GM21360 (cell line): ENCODE measurements around the gene BNIP5.
"Not testable (repeated sequence)": the region's sequence is repeated elsewhere in the genome, so short reads cannot be mapped to it uniquely, and the experiment has no call there.

Experiments used
- ATAC-seq: cut with Tn5 transposase; IDR thresholded peaks from one replicate; pipeline ENCODE4 v1.9.1; 2021; ENCODE audit warnings: mild to moderate bottlenecking, moderate library complexity; ENCODE audit not compliant: unreplicated experiment

The BNIP5 gene

DNA sequence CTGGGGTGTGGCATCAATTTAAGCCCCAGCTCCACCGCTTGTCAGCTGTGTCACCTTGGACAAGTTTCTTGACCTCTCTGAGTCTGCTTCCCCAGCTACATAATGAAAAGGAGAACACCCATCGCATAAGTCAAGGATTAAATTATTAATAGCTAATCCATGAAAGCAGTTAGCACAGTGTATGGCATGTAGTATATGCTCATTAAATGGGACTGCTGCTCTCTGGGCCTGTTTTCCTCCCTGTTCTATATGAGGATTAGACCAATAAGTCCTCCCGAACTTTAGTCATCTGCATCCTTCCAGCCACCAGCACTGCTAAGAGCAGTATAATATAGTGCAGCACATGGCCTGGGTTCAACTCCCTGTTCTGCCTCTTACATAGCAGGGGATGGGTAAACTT lies 31.1 kb upstream of the BNIP5 start:
- ATAC-seq, result no peak

DNA sequence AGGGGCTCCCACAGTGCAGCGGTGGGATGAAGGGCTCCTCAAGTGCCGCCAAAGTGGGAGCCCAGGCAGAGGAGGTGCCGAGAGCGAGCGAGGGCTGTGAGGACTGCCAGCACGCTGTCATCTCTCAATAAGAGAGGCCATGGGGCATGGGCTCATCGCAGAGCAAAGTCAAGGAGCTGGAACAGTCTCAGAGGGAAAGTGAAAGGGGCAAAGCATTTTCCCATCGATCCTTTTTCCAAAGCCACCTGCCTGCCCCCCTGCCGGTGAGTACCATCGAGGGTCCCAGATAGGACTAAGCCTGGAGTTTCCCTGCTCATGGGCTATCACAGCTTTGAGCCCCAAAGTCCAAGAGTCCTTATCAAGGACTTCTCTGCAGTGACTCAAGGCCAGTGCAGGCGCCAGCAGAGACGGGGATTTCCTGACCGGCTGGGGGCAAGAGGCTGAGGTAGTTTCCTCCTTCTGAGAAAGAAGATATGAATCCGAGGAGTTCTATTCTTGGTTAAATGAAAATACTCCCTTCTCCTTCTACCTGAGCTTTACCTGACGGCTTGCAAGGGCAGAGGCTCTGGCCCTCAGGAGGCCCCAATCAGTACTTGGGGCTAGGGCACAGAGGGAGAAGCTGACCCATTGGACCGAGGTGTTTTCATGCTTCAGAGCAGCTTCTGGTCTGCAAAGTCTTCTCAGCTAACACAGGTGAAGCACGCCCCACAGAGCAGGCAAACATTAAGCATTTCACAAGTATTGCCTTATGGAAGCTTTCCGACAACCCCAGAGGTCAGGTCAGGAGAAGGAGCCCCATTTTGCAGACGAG lies 28.2 kb upstream of the BNIP5 start:
- no peak for ATAC-seq

DNA sequence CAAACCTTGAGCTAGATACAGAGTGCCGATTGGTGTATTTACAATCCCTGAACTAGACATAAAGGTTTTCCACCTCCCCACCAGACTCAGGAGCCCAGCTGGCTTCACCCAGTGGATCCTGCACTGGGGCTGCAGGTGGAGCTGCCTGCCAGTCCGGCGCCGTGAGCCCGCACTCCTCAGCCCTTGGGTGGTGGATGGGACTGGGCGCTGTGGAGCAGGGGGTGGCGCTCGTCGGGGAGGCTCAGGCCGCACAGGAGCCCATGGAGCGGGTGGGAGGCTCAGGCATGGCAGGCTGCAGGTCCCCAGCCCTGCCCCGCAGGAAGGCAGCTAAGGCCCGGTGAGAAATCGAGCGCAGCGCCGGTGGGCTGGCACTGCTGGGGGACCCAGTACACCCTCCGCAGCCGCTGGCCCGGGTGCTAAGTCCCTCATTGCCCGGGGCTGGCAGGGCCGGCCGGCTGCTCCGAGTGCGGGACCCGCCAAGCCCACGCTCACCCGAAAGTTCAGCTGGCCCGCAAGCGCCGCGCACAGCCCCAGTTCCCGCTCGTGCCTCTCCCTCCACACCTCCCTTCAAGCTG lies 27.5 kb upstream of the BNIP5 start:
- not testable (repeated sequence) for ATAC-seq

DNA sequence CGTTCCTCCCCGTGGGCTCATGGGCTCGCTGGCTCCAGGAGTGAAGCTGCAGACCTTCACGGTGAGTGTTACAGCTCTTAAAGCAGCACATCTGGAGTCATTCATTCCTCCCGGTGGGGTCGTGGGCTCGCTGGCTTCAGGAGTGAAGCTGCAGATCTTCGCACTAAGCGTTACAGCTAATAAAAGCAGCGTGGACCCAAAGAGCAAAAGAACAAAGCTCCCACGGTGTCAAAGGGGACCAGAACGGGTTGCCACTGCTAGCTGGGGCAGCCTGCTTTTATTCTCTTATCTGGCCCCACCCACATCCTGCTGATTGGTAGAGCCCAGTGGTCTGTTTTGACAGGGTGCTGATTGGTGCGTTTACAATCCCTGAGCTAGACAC lies 26.7 kb upstream of the BNIP5 start:
- ATAC-seq, result not testable (repeated sequence)

DNA sequence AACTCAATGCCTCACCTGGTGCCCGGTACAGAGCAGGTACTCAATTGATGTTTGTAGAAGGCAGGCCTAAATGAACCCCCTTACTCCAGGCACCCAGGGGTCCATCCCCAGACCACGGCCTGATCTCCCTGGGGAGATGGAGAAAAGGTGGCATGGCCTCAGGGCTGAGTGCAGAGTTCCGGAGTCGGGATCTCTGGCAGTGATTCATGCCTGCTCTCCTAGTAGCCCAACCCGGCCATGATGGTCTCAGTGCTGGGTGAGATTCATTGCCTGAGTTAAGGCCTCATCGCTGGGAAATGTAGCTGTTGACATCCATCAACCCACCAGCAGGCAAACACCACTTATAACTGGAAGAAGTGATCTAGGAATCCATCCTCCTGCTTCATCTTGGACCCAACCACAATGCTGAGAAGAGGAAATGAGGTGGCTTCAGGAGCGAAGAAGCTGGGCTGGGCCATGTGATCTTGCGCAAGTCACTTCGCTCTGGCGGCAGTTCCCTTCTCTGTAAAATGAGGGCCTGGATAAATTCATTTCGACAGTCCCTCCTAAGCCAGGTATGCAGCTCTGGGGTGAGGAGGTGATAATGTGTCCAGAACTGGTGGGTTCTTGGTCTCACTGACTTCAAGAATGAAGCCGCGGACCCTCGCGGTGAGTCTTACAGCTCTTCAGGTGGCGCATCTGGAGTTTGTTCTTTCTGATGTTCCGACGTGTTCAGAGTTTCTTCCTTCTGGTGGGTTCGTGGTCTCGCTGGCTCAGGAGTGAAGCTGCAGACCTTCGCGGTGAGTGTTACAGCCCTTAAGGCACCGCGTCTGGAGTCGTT lies 26.1 kb upstream of the BNIP5 start:
- ATAC-seq, result no peak

DNA sequence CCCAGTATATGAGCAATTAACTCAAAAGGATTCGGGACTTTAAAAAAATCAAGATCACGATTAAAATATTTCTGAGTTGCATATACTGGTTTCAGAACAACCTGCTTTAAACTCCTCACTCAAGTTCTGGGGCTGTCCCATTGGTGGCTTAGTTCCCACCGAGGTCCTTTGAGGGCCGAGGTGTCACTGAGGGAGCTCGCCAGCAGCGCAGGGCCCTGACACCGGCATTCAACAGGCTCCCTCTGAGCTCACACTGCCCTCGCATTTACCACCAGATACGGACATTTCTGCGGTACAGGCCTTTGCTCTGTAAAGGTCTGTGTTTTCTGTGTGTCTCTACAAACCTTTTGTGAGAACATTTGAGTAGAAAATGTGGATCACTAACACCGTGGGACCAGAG lies 24.4 kb upstream of the BNIP5 start:
- no peak for ATAC-seq

DNA sequence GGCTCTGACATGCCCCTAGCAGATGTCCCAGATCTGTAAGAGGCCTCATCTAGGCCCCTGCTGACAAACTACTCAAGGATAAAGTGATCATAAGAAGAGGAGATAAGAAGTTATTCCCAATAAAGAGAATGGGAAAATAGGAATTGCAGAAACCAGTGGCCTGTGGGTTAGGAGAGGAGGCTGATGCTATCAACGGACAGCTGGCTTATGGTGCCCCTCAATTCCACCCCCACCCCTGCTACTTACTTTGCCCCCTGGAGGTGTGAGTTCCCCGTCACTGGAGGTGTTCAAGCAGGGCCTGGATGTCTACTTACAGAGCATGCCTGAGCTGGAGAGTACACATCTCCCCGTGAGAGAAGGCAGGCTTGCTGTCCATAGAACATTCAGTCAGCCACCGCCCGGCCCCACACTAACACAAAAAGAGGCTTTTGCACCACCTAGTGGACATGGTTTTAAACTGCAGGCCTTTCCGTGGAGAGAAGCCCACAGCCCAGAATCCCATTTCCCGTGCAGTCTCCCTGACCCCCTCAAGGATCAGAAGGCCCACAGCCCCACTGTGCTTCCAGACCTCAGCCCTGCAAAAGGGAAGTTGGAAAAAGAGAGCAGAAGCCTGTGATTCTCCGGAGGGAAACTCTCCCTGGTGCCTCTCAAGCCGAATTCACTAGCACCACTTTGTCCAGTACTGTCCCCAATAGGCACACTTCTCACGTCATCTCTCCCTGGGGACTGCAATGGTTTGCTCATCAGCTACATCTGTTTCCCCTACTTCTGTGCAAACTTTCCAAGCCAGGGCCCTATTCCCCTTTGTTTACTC lies 23.8 kb upstream of the BNIP5 start:
- ATAC-seq, result no peak

DNA sequence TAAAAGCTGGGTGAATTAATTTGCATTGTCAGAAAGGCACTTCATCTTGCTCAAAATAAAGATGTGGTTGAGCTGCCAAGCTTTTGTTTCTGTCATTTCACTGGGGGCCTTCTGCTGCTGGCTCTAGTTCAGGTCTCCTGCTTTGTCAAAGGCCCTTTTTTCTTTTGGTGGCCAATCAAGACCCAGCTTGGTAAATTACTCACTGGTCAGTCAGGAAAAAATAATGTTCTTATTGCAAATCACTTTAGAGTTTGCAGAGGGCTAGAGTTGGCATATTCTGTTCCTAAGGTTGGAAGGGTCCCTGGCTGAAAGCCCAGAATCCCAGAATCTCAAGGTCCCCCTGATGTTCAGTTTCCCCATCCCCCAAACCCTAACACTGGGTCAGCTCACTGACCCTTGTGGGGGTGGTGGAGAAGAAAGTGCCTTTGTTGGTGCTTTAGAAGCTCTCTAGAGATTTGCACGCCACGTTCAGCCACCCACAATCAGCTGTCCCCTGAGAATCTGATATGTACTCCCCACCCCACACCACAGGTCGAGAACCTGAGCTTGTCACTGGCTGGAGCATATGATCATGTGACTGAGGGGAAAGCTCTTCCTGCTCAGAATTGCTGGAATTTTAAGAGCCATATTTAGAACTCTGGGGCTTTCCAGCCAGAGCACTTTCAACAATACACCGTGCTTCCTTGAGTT lies 21.7 kb upstream of the BNIP5 start:
- peak; percentile 40 for ATAC-seq

DNA sequence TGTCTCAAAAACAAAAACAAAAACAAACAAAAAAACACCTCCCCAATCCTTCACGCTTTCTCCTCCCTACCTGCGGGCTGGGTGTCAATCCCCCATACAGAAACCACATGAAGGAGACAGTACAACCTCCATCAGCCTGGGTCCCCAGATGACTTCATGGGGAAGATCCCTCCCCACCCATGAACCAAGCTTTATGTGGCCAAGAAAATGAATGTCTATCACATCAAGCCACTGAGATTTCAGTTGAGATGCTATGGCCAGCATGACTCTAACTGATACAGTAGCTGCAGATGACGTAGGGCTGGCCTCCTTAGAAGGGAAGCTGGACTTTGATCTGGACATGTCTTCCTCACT lies 21.2 kb upstream of the BNIP5 start:
- no peak for ATAC-seq

DNA sequence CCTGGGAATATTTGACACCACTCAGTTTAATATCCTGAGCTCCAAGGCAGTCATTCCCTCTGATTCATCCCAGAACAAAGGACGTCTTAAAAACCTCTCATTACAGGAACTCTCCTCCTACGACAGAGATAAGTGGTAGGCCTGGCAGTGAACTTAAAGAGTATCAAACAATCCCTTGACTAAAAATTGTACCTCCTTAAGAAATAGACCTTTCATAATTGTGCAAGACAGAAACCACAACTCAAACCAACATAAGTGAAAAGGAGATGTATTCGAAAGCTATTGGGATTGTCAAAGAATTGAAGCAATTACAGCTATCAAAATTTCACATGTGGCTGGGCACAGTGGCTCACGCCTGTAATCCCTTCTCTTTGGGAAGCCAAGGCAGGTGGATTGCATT lies 19.1 kb upstream of the BNIP5 start:
- ATAC-seq, result no peak

DNA sequence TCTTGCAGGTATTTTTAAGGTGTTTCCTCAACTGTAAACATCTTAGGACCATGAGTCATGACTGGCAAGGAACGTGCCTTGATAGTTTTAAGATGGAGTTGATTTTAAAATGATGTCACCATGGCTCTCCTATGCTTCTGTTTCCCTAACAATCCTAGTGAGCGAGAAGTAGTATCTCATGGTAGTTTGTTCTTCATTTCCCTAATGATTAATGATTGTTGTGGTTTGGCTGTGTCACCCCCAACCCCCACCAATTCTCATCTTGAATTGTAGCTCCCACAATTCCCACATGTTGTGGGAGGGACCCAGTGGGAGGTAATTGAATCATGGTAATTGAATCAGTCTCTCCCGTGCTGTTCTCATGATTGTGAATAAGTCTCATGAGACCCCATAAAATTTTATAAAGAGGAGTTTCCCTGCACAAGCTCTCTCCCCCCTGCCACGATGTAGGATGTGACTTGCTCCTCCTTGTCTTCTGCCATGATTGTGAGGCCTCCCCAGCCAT lies 16.8 kb upstream of the BNIP5 start:
- no peak for ATAC-seq

DNA sequence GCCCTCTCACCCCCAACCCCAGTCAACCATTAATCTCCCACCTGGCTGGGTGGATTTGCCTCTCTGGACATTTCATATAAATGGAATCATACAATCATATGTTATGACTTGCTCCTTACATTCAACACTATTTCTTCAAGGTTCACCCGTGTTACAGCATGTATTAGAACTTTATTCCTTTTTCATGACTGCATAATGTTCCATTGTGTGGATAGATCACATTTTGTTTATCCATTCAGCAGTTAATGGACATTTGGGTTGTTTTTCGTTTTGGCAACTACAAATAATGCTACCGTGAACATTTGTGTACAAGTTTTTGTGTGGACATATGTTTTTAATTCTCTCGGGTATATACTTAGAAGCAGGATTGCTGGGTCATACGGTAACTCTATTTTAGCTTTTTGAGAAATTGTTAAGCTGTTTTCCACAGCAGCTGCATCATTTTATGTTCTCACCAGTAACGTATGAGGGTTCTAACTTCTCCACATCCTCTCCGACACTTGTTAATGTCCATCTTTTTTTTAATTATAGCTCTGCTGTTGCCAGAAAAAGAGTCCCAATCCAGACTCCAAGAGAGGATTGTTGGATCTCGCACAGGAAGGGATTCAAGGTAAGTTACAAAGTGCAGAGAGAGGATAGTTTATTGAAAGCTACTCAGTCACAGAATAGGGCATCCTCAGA lies 15.9 kb upstream of the BNIP5 start:
- ATAC-seq, result no peak

DNA sequence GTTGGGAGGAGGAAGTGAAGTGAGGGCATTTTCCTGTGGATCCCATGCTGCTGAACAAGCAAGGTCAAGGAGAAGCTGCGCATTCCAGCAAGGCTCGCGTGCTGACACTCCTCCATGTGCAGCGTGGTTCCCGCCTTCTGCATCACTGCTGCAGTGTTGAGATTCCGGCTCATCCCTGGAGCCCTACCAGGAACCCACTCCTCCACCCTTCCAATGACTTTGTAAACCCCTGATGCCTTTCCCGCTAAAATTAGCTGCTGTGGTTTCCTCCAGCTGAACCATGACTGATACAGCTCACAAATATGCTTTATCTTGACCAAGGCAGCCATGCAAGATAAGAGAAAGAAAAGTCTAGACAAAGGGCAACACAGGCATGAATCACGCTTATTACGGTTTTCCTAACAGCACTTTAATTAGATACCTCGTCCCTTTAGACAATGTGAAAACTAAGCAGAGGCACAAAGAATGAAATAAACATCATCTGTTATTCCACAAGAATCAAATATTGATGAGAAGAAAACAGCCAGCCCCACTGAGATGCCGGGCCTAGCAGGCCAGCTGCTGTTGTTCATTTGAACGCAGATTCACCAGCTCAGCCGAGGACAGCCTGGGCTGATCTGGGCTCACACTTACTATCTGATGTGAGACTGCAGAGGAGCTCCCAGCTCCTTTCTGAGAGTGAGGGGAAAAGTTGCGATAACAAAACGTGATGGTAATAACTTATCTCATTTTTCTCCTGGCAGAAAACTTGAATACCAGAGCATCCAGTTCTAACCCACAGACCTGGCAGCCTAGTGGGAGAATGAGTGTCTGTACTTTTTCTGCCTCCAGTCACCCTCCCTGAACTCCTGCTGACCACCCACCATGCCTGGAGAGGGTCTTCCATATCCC lies 14.2 kb upstream of the BNIP5 start:
- no peak for ATAC-seq

DNA sequence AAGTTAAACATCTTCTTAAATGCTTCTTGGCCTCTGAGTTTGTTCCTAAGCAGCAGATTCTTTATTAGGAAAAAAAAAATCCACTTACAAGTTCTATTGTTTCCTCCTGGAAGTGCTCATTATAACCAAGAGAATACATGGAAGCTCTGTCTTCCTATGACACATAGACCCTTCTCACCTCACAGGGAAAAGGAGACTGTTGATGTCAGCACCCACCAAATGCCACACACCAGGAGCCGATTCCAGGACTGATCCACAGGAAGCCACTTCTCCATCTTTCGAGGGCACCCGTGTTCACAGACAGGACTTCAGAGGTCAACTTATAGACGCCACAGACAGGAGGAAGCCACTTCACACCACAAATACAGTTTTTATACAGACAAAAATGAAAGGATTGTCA lies 13.4 kb upstream of the BNIP5 start:
- ATAC-seq, result no peak

DNA sequence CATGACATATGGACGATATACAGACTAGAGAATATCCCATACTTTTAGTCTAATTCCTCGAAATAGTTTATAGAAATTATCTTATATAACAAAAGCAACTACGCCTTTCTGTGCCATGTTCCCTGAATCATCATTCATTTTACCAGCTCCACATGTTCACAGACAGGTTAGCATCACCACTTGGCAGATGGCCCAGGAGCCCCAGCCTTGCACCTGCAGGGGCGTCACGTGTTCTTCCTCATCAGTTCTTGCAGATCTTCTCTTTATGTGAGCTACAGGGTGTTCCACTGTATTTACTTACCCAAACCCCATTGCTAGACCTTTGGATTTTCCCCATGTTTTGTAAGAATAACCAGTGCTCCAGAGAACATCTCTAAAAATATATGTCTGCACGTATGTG lies 12.6 kb upstream of the BNIP5 start:
- ATAC-seq, result no peak

DNA sequence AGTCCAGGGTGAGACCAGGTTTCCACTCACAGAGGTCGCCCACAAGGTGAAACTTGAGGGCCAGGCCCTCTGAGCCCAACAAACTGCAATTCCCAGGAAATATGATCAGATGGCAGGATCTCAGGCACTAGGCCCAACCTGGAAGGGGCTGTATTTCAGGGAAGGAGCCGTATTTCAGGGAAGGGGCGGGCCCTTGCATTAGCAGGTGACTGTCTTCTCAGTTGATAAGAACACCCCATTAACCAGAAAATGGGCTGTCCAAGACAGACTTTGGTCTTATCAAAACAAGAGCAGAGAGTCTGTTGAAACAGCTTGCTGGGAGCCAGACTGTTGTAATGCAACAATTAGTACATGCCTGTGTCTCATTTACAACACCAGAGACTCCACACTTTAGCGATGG lies 10.9 kb upstream of the BNIP5 start:
- ATAC-seq, result no peak

DNA sequence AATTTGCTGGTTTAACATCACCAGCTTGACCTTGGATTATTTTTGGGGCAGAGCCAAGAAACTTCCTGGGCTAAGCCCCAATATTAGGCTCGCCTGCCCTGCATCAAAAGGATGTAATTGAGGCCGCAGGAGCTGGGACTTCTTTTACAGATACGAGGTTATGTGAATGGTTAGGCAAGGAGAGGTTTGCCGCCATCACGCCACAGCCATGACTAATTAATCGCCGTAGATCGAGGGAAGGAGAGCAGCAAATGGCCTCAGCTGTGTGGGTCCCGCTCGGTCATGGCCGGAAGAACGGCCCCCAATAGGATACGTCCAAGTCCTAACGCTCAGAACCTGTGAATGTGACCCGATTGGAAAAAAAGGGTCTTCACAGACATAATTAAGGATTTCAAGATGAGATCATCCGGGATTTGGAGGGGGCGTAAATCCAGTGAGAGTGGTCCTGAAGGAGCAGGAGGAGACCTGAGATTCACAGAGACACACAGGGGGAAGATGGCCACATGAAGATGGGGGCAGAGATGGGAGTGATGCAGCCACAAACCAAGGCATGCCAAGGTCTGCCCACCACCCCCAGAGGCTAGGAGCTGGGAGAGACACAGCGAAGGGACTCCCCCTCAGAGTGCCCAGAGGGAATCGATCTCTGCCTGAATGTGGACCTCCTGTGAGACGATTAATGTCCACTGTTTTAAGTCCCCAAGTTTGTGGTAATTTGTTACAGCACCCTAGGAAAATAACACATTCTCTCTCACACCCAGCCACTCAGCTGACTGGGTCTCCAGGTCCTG lies 10.0 kb upstream of the BNIP5 start:
- no peak for ATAC-seq
